ENCODE data around the gene ZXDC.

Gene ZXDC

GRCh38 chr3:126435456-126436315 lies 40.0 kb downstream of the ZXDC start:
- DNase-seq (ENCODE audit: low read depth): no peak

GRCh38 chr3:126434931-126435411 lies 40.7 kb downstream of the ZXDC start:
- no peak for DNase-seq (ENCODE audit: low read depth)

GRCh38 chr3:126434264-126434590 lies 41.5 kb downstream of the ZXDC start:
- no peak for DNase-seq (ENCODE audit: low read depth)

DNA sequence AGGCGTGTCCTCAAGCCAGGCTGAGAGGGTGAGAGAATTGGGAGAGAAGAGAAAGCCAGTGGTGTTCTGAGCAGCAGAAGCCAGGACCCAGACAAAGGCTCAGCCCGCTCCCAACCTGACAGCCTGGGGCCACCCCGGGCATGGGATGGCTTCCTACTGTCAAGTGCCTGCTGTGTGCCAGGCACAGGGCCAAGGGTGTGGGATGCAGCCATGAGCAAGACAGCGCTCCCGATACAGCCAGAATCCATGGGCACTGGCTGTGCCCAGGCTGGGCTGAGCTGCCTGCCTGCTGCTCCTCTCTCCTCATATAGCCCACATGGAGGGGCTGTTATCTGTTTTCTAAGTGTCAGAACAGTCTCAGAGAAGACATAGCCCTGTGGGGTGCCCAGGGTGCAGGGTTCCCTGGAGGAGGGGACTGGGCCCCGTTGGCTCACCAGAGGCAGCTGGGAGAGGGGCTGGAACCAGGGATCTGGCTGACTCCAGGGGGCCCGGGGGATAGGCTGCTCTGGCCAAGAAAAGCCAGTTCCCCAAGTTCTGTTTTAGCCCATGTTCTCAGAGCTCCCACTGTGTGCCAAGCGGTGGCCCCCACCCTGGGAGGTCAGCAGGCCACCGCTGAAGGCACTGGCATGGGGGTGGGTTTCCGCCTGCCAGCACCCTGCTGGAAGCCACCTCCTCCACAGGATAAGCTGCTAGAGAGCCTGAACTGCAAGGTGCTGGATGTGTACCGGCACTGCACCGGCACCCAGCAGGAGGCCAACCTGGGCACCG lies 42.0 kb downstream of the ZXDC start:
- no peak for DNase-seq (ENCODE audit: low read depth)

- no peak for DNase-seq (ENCODE audit: low read depth)
Observed at GRCh38 chr3:126433105-126433430, 42.6 kb downstream of the ZXDC start.

GRCh38 chr3:126432361-126433104 lies 43.2 kb downstream of the ZXDC start:
- DNase-seq (ENCODE audit: low read depth): no peak

DNA sequence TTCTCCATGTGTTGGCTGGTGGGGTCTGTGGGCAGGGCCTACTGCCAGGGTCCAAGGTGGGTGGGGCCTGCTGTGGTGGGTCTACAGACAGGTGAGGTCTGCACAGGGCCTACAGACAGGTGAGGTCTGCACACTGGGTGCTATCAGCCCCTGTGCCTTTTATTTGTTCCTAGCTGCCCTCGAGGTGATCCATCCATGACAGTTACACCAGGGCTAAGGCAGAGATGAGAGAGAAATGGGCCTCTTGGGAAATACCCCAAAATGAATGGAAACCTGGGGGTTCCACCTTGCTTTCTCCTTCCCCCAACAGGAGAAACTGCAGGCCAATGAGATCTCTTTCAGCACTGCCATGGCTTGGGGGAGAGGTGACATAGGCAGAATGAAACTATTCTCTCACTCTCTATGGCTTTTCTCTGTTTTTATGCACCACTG lies 44.6 kb downstream of the ZXDC start:
- DNase-seq (ENCODE audit: low read depth): no peak

DNA sequence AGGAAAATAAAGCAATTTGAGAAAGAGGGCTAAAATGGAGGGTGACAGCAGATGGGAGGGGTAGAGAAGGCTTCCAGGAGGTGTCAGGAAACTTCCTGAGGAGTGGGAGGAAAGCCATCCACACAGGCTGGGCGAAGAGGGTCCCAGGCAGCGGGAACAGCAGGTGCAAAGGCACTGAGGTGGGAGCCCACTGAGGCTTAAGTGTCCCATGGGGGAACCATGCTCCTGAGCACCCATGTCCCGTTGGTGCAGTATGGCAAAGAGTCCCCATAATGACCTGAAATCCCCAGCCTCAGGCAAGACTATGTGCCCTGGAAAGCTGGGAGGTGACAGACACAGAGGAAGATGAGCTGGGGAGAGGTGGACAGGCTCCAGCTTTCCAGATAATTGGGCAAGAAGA lies 50.9 kb downstream of the ZXDC start:
- DNase-seq (ENCODE audit: low read depth): no peak

DNA sequence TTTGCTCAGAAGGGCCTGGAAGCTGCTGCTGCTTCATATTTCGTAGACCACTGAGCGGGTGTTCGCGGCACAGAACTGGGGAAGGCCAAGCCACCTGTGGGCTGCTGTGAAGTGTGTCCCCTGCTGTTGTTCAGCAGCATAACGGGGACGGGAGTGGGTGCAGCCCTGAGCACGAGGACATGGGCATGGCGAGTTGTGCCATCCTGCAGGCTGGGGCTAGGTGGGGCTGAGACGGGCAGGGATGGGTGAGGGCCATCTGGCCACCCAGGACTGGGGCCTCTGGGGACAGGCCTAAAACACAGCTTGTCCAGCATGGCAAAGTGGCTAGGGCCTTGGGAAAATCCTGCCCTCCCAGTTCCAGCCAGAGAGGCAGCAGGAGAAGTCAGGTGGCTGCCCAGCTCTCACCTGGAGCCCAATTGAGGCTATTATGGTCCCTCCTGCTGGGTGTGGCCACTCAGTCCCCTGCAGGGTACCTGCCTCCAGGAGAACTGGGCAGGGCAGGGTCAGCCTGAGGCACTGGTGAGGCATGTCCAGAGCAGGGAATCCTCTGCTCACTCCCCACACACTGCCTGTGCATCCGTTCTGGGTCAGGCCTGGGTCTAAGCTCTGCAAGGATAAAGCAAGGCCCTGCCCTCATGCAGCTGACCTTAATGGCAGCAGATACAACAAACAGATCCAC lies 51.5 kb downstream of the ZXDC start:
- DNase-seq (ENCODE audit: low read depth): no peak

DNA sequence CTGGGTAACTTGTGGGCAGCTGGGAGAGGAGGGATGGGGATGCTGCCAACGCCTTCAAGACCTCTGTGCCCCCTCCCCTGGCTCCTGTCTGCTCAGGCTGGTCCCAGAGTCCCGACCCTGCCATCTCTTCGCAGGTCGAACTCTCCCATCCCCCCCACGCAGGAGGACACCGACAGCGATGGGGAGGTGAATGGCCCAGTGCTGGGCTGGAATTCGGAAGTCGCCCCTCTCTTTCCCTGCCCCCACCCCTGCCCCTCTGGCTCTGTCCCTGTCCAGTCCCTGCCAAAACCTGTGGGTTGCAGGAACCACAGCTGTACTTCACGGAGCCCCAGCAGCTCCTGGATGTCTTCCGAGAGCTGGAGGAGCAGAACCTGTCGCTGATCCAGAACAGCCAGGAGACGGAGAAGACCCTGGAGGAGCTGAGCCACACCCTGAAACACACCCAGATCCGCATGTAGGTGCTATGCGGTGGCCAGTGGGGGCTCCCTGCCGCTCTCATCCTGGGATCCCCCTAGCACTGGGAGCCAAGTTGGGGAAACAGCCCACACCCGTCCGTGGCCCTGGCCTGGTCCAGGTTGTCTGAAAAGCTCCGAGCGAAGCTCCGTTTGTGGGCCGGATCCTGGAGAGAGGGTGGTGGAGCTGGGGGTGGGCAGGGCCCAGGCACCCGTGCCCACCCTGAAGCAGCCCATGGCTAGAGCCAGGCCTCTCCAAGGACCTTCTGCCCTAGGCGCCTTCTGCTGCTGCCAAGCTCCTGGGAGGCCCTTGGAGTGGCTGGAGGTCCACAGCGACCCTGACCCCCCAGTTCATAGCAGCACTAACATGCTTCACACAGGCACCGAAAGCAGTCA lies 52.3 kb downstream of the ZXDC start:
- no peak for DNase-seq (ENCODE audit: low read depth)

- no peak for DNase-seq (ENCODE audit: low read depth)
Observed at GRCh38 chr3:126422571-126423091, 53.1 kb downstream of the ZXDC start.

DNA sequence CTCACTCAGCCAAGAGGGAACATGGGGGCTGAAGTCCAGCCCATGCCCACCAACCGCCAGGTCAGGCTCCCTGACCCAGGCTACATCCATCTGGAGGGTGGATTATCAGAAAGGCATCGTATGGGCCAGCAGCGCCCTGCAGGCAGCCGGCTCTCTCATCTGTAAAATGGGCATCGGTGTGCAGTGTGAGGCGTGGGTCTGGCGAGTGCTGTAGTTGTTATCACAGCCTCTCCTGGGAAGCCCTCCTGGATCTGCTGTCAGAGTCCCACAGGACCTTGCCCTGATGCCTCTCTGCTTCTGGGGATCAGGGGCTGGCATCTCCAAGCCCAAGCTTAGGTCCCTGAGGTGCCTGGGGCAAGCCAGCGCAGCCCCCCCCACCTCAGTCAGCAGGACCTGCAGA lies 53.6 kb downstream of the ZXDC start:
- no peak for DNase-seq (ENCODE audit: low read depth)

DNA sequence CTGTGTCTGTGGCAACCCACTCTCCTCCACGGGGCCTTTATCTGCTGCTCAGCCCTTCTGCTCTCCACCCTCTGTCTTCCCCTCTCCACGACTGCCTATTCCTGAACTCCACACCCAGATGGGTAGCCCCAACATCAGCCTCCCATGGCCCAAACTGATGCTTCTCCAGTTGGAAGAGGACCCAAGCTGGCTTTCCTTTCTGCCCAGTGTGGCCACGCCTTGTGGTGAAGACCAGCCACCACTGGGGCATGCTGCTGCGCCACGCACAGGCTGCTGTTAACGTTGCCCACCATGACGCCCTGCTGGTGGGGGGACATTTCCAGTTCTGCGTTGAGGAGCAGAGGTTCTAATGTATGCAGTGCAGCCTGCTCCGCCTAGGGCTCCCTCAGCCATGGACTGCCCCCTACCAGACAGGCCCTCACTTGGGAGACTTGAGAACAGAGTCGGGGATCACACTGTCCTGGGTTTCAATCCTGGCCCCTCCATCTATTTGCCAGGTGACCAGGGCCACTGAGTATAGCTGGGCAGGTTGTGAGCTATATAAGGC lies 54.0 kb downstream of the ZXDC start:
- DNase-seq (ENCODE audit: low read depth): no peak

- no peak for DNase-seq (ENCODE audit: low read depth)
Observed at GRCh38 chr3:126419886-126420786, 55.6 kb downstream of the ZXDC start.

DNA sequence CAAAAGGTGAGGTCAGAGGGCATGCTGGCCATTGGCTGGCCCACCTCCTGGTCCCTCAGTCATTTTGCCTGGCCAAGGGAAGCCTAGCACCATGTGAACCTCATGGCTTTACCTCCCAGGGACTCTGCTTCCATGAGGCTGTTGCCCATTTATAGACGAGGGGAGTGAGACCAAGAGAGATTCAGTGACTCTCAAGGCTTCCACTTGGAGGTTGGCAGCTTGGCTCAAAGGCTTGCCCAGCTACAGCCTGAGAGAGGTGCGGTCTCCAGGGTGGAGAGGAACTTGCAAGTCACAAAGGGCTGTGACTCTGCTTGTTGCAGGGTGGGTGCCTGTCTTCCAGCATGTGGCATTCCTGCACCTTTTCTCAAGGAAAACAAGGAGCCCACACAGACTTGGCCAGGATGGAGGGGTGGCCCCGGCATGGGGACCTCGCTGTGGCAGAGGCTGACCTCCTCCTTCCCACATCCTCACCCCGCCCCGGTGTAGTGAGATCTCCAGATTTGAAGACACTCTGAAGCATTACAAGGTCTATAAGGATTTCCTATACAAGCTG lies 56.5 kb downstream of the ZXDC start:
- no peak for DNase-seq (ENCODE audit: low read depth)

GRCh38 chr3:126418661-126419131 lies 57.0 kb downstream of the ZXDC start:
- DNase-seq (ENCODE audit: low read depth): no peak

- DNase-seq (ENCODE audit: low read depth): no peak
Observed at GRCh38 chr3:126417981-126418530, 57.6 kb downstream of the ZXDC start.

GRCh38 chr3:126417515-126417914 lies 58.2 kb downstream of the ZXDC start:
- no peak for DNase-seq (ENCODE audit: low read depth)

GRCh38 chr3:126416943-126417342 lies 58.7 kb downstream of the ZXDC start:
- DNase-seq (ENCODE audit: low read depth): no peak

Measured in activated gamma-delta T cell treated with anti-CD3 and anti-CD28 coated beads, Interleukin-2, amount 50 U/mL, for 16 hours (primary cell).